BE2C (cell line): Measurements from ENCODE around the gene ROBO1.

Experiments used
- DNase-seq: peaks from one replicate; pipeline ENCODE4 v3.0.0-alpha.2; 2020
- H3K27me3 ChIP-seq: fragments of 250-450 bp; sonication (Bioruptor Pico); 2 replicates; pipeline ENCODE4 v1.5.1; 2020; ENCODE audit warnings: mild to moderate bottlenecking
- H3K36me3 ChIP-seq: fragments of 250-450 bp; sonication (Bioruptor Pico); 2 replicates; pipeline ENCODE4 v1.5.1; 2020; ENCODE audit warnings: mild to moderate bottlenecking
- H3K4me1 ChIP-seq: fragments of 250-450 bp; sonication (Bioruptor Pico); 2 replicates; pipeline ENCODE4 v1.5.1; 2020
- H3K4me3 ChIP-seq: 2 replicates; pipeline ENCODE4 v1.5.1; 2011; ENCODE audit warnings: low read depth, low read length
- H3K9me3 ChIP-seq: fragments of 250-450 bp; sonication (Bioruptor Pico); 2 replicates; pipeline ENCODE4 v1.5.1; 2020
- TF ChIP-seq, protein P1 (sequence below): IDR thresholded peaks from 2 replicates; pipeline ENCODE4 v1.5.1; 2012; ENCODE audit warnings: mild to moderate bottlenecking, low read depth, low read length

Gene ROBO1

GRCh38 chr3:78668302-78668701, 1099.5 kb downstream of the ROBO1 start:
- TF ChIP-seq, protein P1, sequence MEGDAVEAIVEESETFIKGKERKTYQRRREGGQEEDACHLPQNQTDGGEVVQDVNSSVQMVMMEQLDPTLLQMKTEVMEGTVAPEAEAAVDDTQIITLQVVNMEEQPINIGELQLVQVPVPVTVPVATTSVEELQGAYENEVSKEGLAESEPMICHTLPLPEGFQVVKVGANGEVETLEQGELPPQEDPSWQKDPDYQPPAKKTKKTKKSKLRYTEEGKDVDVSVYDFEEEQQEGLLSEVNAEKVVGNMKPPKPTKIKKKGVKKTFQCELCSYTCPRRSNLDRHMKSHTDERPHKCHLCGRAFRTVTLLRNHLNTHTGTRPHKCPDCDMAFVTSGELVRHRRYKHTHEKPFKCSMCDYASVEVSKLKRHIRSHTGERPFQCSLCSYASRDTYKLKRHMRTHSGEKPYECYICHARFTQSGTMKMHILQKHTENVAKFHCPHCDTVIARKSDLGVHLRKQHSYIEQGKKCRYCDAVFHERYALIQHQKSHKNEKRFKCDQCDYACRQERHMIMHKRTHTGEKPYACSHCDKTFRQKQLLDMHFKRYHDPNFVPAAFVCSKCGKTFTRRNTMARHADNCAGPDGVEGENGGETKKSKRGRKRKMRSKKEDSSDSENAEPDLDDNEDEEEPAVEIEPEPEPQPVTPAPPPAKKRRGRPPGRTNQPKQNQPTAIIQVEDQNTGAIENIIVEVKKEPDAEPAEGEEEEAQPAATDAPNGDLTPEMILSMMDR = no peak
- Histone ChIP-seq H3K27me3 (no peaks in the 10 kb centered on the region), H3K36me3 (no peaks in the 10 kb centered on the region; the same call in 1 of the 2 replicates), H3K9me3 (no peaks in the 10 kb centered on the region), H3K4me1 (no peaks in the 10 kb centered on the region), H3K4me3 (no peak overlapping the region)
- DNase-seq = no peak

DNA sequence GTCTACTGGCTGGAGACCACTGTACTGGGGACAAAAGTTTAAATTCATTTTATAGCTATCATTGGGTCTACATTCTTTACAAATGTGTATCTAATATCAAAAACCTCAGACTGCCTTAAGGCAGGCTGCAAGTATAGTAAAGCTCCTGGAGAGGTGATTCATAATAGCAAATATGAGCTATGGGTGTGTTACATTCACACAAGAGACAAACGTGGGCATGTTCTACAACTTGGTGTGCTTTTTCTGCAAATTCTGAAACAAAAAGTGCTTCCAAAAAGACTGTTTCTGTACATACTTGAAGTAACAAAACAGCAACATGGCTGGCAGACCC, 1101.4 kb downstream of the ROBO1 start:
- TF ChIP-seq, protein P1 = no peak
- no peak for DNase-seq
- Histone ChIP-seq H3K36me3 (no peaks in the 10 kb centered on the region; the same call in 1 of the 2 replicates), H3K9me3 (no peaks in the 10 kb centered on the region), H3K4me3 (no peak overlapping the region), H3K4me1 (no peaks in the 10 kb centered on the region), H3K27me3 (no peaks in the 10 kb centered on the region)

GRCh38 chr3:78665776-78666469, 1101.9 kb downstream of the ROBO1 start:
- H3K36me3 ChIP-seq = no peaks in the 10 kb centered on the region; the same call in 1 of the 2 replicates
- TF ChIP-seq, protein P1 = no peak
- DNase-seq = no peak
- H3K4me3 ChIP-seq = no peak overlapping the region
- no peaks in the 10 kb centered on the region for H3K27me3 ChIP-seq
- no peaks in the 10 kb centered on the region for H3K9me3 ChIP-seq
- H3K4me1 ChIP-seq = no peaks in the 10 kb centered on the region

DNA sequence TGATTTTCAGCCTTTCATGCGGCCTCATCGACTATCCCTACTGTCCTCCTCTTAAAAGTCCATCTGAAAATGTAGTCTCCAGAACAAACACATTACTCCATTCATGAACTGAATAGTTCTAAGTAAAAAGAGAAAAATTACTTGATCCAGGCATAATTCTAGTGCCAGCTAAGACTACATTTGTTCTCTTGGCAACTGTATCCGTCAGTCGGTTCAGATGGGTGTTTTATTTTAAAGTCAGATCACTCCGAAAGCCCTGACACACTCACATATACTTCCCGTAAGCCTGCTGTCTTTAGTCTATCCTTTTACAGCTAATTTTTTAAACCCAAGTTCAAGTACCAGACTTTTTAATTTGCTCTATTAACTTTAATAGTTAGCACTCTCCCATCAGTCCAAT, 1102.7 kb downstream of the ROBO1 start:
- Histone ChIP-seq H3K9me3 (no peaks in the 10 kb centered on the region), H3K27me3 (no peaks in the 10 kb centered on the region), H3K36me3 (peaks cover 2% of the 10 kb centered on the region; the same call in 1 of the 2 replicates), H3K4me3 (no peak overlapping the region), H3K4me1 (no peaks in the 10 kb centered on the region)
- TF ChIP-seq, protein P1 = no peak
- no peak for DNase-seq

DNA sequence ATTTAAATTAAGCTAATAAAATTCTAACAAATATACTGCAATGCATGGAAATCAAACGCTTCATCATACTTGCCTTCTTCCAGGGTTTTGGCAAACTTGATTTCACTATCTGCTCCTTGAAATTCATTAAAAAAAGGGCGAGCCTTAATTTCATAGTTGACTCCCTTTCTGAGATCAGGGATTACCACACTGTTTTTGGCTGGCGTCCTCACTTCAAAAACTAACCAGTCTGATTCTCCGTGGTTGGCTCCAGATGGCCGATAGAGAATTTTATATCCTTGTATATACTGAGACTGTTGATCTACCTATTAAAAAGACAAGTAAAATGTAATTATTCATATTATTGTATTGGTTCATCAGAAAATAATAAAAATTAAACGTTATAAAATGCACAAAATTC, 1106.8 kb downstream of the ROBO1 start:
- no peak overlapping the region for H3K4me3 ChIP-seq
- H3K9me3 ChIP-seq = no peaks in the 10 kb centered on the region
- H3K4me1 ChIP-seq = no peaks in the 10 kb centered on the region
- 0 out of 2 replicates have a peak, but pooled peaks cover 4% of the 10 kb centered on the region for H3K36me3 ChIP-seq
- TF ChIP-seq, protein P1 = no peak
- DNase-seq = no peak
- no peaks in the 10 kb centered on the region for H3K27me3 ChIP-seq

DNA sequence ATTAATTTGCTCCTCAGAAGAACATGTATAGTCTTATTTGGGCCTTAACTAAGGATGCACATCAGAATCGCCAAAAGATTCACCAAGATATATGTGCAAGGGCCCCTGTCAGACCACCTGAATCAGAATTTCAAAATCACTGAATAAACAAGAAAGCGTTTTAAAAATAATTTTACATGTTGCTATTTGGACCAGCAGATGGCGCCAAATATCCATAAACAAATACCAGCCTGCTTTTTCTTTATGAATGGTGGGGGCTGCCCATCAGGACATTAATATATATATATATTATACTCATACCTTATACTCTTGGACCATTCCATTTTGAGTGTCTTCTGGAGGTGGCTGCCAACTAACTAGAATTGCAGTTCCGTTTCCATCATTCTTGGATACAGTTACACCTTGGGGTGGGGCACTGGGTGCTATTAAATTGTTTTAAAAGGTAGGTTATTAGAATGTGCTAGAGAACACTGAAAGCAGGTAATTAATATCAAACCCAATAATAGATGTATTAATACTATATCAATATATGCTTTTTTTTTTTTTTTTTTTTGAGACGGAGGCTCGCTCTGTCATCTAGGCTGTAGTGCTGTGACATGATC, 1108.3 kb downstream of the ROBO1 start:
- DNase-seq = peak; percentile 33
- no peak overlapping the region for H3K4me3 ChIP-seq
- TF ChIP-seq, protein P1 = peak; percentile 60
- H3K27me3 ChIP-seq = no peaks in the 10 kb centered on the region
- 0 out of 2 replicates have a peak, but pooled peaks cover 4% of the 10 kb centered on the region for H3K36me3 ChIP-seq
- no peaks in the 10 kb centered on the region for H3K4me1 ChIP-seq
- H3K9me3 ChIP-seq = no peaks in the 10 kb centered on the region
